ENCODE results near the gene RAMP1. TPM values are rescaled to one million over a fixed set of nuclear protein-coding genes. Genes with fewer than 3 reads are reported as not detected.

RAMP1 gene
- total RNA-seq, 6 experiments from 2014 or later, result 10.1 to 75.2 (median 37.5) TPM

GRCh38 chr2:237886685-237887481, 27.5 kb downstream of the RAMP1 start:
- peak overlapping the region in 2 of 3 donors; percentile 63 to 84 for H3K27ac ChIP-seq
- ATAC-seq (peak in 3 of 4 donors; percentile 10 to 19 (median 12)), DNase-seq (peak in 1 of 3 donors; percentile 42)
- no peaks in the 10 kb centered on the region for H3K36me3 ChIP-seq
- H3K4me1 ChIP-seq, result peaks cover 0 to 8% (median 4%) of the 10 kb centered on the region in 4 donors
- no peaks in the 10 kb centered on the region for H3K9me3 ChIP-seq
- WGBS (ENCODE audit: insufficient coverage, low coverage, low lambda C conversion rate, missing lambda C conversion rate), result 91% methylated on average over 4 of the region's 23 CpGs
- H3K4me3 ChIP-seq, result no peak overlapping the region
- intact Hi-C loops (cut with DNase I), result no loop called here
- H3K27me3 ChIP-seq, result no peaks in the 10 kb centered on the region
- TF ChIP-seq POLR2A (IDR thresholded peaks at IDR 0.05), result no peak
- TF ChIP-seq CTCF (IDR thresholded peaks at IDR 0.05), result no peak

DNA sequence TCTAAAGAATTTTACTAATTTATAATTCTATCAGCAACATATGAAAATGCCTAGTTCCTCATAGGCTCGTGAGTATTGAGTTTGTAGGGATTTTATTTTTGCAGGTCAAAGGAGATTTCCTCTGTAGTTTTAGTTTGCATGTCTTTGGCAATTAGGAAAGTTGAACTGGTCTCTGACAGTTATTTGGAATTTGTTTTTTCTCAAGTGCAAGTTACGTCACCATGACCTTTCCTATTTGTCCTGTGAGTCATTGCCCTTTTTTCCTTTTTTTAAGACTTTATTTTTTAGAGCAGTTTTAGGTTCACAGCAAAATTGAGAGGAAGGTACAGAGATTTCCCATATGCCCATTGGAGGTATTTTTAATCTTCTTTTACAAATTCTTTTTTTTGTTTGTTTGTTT, 29.0 kb downstream of the RAMP1 start:
- DNase-seq, result no peak
- no peaks in the 10 kb centered on the region for H3K36me3 ChIP-seq
- intact Hi-C loops (cut with DNase I), result no loop called here
- H3K9me3 ChIP-seq, result no peaks in the 10 kb centered on the region
- H3K27me3 ChIP-seq, result no peaks in the 10 kb centered on the region
- H3K4me1 ChIP-seq, result peaks cover 0 to 17% (median 4%) of the 10 kb centered on the region in 4 donors
- no peak overlapping the region for H3K4me3 ChIP-seq
- WGBS (ENCODE audit: insufficient coverage, low coverage, low lambda C conversion rate, missing lambda C conversion rate), result 5% methylated on average over 2 of the region's 2 CpGs
- peak; percentile 56 to 80 (median 72) for ATAC-seq
- peak overlapping the region; percentile 49 to 84 (median 63) for H3K27ac ChIP-seq
- TF ChIP-seq CTCF (IDR thresholded peaks at IDR 0.05), result no peak
- no peak for TF ChIP-seq POLR2A (IDR thresholded peaks at IDR 0.05)

- H3K4me3 ChIP-seq, result no peak overlapping the region
- peak overlapping the region in 2 of 3 donors; percentile 63 to 84 for H3K27ac ChIP-seq
- H3K36me3 ChIP-seq, result no peaks in the 10 kb centered on the region
- ATAC-seq, result no peak
- peaks cover 0 to 17% (median 4%) of the 10 kb centered on the region in 4 donors for H3K4me1 ChIP-seq
- intact Hi-C loops (cut with DNase I), result no loop called here
- WGBS (ENCODE audit: insufficient coverage, low coverage, low lambda C conversion rate, missing lambda C conversion rate), result 70% methylated on average over 5 of the region's 8 CpGs
- H3K9me3 ChIP-seq, result no peaks in the 10 kb centered on the region
- TF ChIP-seq POLR2A (IDR thresholded peaks at IDR 0.05) (no peak), CTCF (IDR thresholded peaks at IDR 0.05) (no peak)
- H3K27me3 ChIP-seq, result no peaks in the 10 kb centered on the region
- DNase-seq, result no peak
Observed at GRCh38 chr2:237889016-237889415, 29.6 kb downstream of the RAMP1 start.

DNA sequence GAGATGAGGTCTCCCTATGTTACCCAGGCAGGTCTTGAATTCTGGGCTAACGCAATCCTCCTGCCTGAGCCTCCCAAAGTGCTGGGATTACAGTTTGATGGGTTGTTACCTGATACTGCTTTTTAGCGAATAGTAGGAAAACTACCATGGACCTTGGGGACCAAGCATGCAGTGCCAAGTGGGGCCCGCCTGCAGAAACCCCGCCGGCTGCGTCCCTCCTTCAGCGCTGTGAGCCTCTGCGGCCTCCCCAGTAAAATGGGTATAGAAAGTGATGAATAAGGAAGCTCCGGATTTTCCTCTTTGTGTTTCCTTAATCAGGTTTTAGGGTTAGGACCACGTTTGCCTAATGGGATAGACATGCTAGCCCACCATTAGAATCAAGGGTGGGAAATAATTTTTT, 30.4 kb downstream of the RAMP1 start:
- Histone ChIP-seq H3K27ac (no peak overlapping the region), H3K4me3 (no peak overlapping the region), H3K4me1 (peaks cover 0 to 17% (median 4%) of the 10 kb centered on the region in 4 donors), H3K9me3 (no peaks in the 10 kb centered on the region), H3K27me3 (no peaks in the 10 kb centered on the region), H3K36me3 (no peaks in the 10 kb centered on the region)
- no peak for ATAC-seq
- intact Hi-C loops (cut with DNase I), result no loop called here
- TF ChIP-seq POLR2A (IDR thresholded peaks at IDR 0.05) (no peak), CTCF (IDR thresholded peaks at IDR 0.05) (no peak)
- peak in 1 of 3 donors; percentile 48 for DNase-seq
- 95% methylated on average over 3 of the region's 10 CpGs for WGBS (ENCODE audit: insufficient coverage, low coverage, low lambda C conversion rate, missing lambda C conversion rate)

All from right lobe of liver (tissue), 6 donors.